Activated CD8-positive, alpha-beta T cell treated with anti-CD3 and anti-CD28 coated beads for 36 hours (primary cell): ENCODE results near the gene L3MBTL4. TPM values are rescaled to one million over a fixed set of nuclear protein-coding genes. Genes with fewer than 3 reads are reported as not detected.

Experiments
- ATAC-seq: fragments of 200-7000 bp; cut with Tn5 transposase; one replicate; pipeline ENCODE4 v1.10.0; 2021; ENCODE audit warnings: mild to moderate bottlenecking, moderate library complexity
- CTCF ChIA-PET: fragments of 350-600 bp; sonication (Branson Sonifier 250); formaldehyde crosslinking; loops from one replicate; lab custom pipeline; 2021; ENCODE audit warnings: antibody characterized with exemption; lab: Charles Lee
- POLR2A ChIA-PET: fragments of 350-600 bp; sonication (Branson Sonifier 250); formaldehyde crosslinking; loops from one replicate; lab custom pipeline; 2021; ENCODE audit warnings: antibody characterized with exemption; lab: Charles Lee
- DNase-seq: peaks from one replicate; pipeline ENCODE4 v3.0.0-alpha.2; 2020
- H3K27ac Mint-ChIP-seq: one replicate; pipeline ENCODE4 v1.8.0; 2021; ENCODE audit warnings: mild to moderate bottlenecking, mixed read lengths
- H3K27me3 Mint-ChIP-seq: one replicate; pipeline ENCODE4 v1.8.0; 2021; ENCODE audit warnings: mixed read lengths
- H3K36me3 Mint-ChIP-seq: one replicate; pipeline ENCODE4 v1.8.0; 2021; ENCODE audit warnings: low read depth, mixed read lengths
- H3K4me1 Mint-ChIP-seq: one replicate; pipeline ENCODE4 v1.8.0; 2021; ENCODE audit warnings: low read depth, mixed read lengths
- H3K4me3 Mint-ChIP-seq: one replicate; pipeline ENCODE4 v1.8.0; 2021; ENCODE audit warnings: mild to moderate bottlenecking, moderate library complexity, mixed read lengths
- H3K9me3 Mint-ChIP-seq: one replicate; pipeline ENCODE4 v1.8.0; 2021; ENCODE audit warnings: mixed read lengths
- CTCF ChIP-seq: fragments of 200-600 bp; IDR thresholded peaks from one replicate; pipeline ENCODE4 v1.8.0; 2022; ENCODE audit warnings: antibody characterized with exemption, mild to moderate bottlenecking
- intact Hi-C: fragments of 100-400 bp; cut with micrococcal nuclease; formaldehyde crosslinking; loops from one replicate; pipeline ENCODE4 v1.10.0; 2022
- total RNA-seq, 2 experiments: library from RNA; stranded (reverse); gene quantifications; one replicate each; pipeline ENCODE4 v1.2.3, GENCODE V29; 2021

L3MBTL4 gene
- total RNA-seq, 2 experiments from 2014 or later, result not detected

GRCh38 chr18:6406910-6407470, 7.7 kb downstream of the L3MBTL4 start:
- Mint-ChIP-seq H3K36me3 (no peaks in the 10 kb centered on the region), H3K27me3 (peaks cover 5% of the 10 kb centered on the region), H3K9me3 (no peaks in the 10 kb centered on the region), H3K4me1 (no peaks in the 10 kb centered on the region), H3K27ac (no peak overlapping the region), H3K4me3 (no peak overlapping the region)
- intact Hi-C loops, result no loop called here
- ATAC-seq, result no peak
- no peak for TF ChIP-seq CTCF
- no peak for DNase-seq
- ChIA-PET CTCF (no interaction called here), POLR2A (interaction anchor here (0.6 kb wide), 1 partner anchor 26 kb away, joined by 4 read pairs; no protein-coding TSS in a partner anchor)

GRCh38 chr18:6406075-6406909, 8.4 kb downstream of the L3MBTL4 start:
- POLR2A ChIA-PET, result interaction anchor here (0.6 kb wide), 1 partner anchor 26 kb away, joined by 4 read pairs; no protein-coding TSS in a partner anchor
- TF ChIP-seq CTCF, result no peak
- H3K9me3 Mint-ChIP-seq, result no peaks in the 10 kb centered on the region
- H3K36me3 Mint-ChIP-seq, result no peaks in the 10 kb centered on the region
- CTCF ChIA-PET, result interaction anchor here (0.6 kb wide), 1 partner anchor 137 kb away, joined by 3 read pairs; no protein-coding TSS in a partner anchor
- H3K27ac Mint-ChIP-seq, result no peak overlapping the region
- ATAC-seq (no peak), DNase-seq (no peak)
- peaks cover 2% of the 10 kb centered on the region for H3K27me3 Mint-ChIP-seq
- no peaks in the 10 kb centered on the region for H3K4me1 Mint-ChIP-seq
- no peak overlapping the region for H3K4me3 Mint-ChIP-seq
- intact Hi-C loops, result no loop called here

- TF ChIP-seq CTCF, result no peak
- H3K27ac Mint-ChIP-seq, result no peak overlapping the region
- peaks cover 2% of the 10 kb centered on the region for H3K27me3 Mint-ChIP-seq
- ATAC-seq, result no peak
- intact Hi-C loops, result no loop called here
- ChIA-PET CTCF (interaction anchor here (0.6 kb wide), 1 partner anchor 137 kb away, joined by 3 read pairs; no protein-coding TSS in a partner anchor), POLR2A (interaction anchor here (1.2 kb wide), 1 partner anchor 9 kb away, joined by 3 read pairs; no protein-coding TSS in a partner anchor)
- DNase-seq, result no peak
- H3K4me1 Mint-ChIP-seq, result no peaks in the 10 kb centered on the region
- H3K36me3 Mint-ChIP-seq, result no peaks in the 10 kb centered on the region
- H3K9me3 Mint-ChIP-seq, result no peaks in the 10 kb centered on the region
- H3K4me3 Mint-ChIP-seq, result no peak overlapping the region
Observed at GRCh38 chr18:6405237-6406074, 9.3 kb downstream of the L3MBTL4 start.

- TF ChIP-seq CTCF, result no peak
- Mint-ChIP-seq H3K36me3 (no peaks in the 10 kb centered on the region), H3K27me3 (peaks cover 2% of the 10 kb centered on the region), H3K9me3 (no peaks in the 10 kb centered on the region), H3K27ac (no peak overlapping the region), H3K4me1 (no peaks in the 10 kb centered on the region), H3K4me3 (no peak overlapping the region)
- no peak for ATAC-seq
- DNase-seq, result no peak
- intact Hi-C loops, result no loop called here
- POLR2A ChIA-PET, result interaction anchor here (1.2 kb wide), 1 partner anchor 9 kb away, joined by 3 read pairs; no protein-coding TSS in a partner anchor
- CTCF ChIA-PET, result no interaction called here
Observed at GRCh38 chr18:6404834-6405233, 9.9 kb downstream of the L3MBTL4 start.
